Fibroblast of skin of right biceps (primary cell): ENCODE data around the gene PITRM1.
"Not testable (repeated sequence)": the region's sequence is repeated elsewhere in the genome, so short reads cannot be mapped to it uniquely, and the experiment has no call there.

Source experiments
- DNase-seq: peaks from one replicate; pipeline ENCODE4 v3.0.0-alpha.2; 2013

PITRM1 gene

GRCh38 chr10:3196958-3197347 is 24.4 kb upstream of the PITRM1 start:
- no peak for DNase-seq

GRCh38 chr10:3196482-3196881 is 23.9 kb upstream of the PITRM1 start:
- DNase-seq, result no peak

GRCh38 chr10:3195726-3196125 is 23.1 kb upstream of the PITRM1 start:
- no peak for DNase-seq

- DNase-seq, result no peak
Observed at GRCh38 chr10:3195286-3195685, 22.7 kb upstream of the PITRM1 start.

DNA sequence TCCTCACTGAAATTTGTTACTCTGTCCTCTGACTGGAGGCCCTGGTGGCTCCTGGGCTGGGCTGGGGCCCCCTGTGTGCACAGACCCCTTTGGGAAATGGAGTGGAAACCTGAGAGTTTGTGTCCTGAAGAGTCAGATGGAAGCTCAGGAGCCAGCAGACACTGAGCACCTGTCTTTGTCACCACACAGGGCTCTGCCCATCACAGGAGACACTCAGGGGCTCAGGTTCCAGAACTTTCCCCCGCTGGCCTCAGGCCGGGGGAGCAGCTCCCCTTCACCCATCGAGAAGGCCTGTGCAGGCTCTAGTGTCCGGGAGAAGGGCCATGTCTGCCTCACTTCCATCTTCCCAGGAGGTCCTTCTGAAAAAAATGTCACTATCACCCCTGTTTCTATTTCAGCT is 22.3 kb upstream of the PITRM1 start:
- DNase-seq, result no peak

- no peak for DNase-seq
Observed at GRCh38 chr10:3193751-3194150, 21.2 kb upstream of the PITRM1 start.

DNA sequence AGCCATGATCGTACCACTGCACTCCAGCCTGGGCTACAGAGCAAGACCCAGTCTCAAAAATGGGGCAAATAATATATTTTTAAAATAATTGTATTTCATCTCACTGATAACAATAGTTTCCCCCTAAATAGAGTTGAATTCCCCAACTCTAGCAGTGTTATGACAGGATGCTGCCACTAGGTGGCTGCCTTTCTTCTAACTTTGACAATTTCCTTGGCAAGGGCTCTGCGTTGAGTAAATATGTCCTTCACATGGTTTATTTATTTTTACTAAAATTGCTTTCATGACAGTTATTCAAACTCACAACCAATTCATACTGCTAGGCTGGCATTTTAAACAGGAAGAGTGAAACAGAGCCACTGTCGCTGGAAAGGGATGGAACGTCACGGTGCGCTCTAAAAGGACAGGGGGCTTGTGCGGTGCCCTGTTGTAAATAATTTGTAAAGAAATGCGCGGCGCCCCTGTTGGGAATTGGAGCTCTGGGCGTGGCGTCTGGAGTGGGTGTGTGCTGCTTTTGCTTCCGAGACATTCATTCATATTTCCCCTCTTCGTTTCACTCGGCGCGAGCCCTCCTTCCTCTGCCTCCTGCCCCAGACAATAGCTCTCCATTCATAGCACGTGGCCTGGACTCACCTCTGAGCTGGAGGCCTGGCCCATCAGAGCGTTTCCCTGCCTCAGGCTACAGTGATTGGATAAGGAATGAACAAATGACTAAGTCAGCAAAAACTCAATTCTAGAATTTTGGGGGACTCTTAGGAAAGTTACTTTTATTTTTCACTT is 20.5 kb upstream of the PITRM1 start:
- DNase-seq, result peak; percentile 75

GRCh38 chr10:3190817-3191216 is 18.2 kb upstream of the PITRM1 start:
- DNase-seq, result no peak

DNA sequence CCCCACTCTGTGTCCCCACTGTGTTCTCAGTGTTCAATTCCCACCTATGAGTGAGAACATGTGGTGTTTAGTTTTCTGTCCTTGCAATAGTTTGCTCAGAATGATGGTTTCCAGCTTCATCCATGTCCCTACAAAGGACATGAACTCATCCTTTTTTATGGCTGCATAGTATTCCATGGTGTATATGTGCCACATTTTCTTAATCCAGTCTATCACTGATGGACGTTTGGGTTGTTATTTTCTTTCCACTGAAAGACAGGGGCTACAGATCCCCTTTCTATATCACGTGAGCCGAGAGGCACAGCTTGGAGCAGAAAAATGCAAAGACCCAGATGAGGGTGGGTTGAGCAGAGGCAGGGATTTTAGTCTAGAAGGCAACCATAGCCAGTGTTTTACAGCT is 14.6 kb upstream of the PITRM1 start:
- not testable (repeated sequence) for DNase-seq

DNA sequence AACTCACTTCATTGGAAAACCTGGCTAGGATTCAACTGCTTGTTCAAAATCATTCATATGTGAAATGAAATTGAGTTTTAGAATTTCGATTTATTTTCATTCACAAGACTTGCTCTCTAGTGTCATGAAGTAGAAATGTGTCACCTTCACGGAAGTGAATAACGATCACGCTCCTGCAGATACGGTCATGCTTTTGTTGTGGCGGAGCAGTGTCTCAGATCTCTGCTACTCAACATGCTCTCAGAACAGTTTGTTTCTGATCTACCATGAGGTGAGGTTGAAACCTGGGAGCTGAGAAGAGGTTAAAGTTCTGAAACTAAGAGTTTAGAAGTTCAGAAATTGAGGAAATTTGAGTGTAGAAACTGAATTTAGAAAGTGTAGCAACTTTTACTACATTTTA is 13.8 kb upstream of the PITRM1 start:
- DNase-seq, result no peak

DNA sequence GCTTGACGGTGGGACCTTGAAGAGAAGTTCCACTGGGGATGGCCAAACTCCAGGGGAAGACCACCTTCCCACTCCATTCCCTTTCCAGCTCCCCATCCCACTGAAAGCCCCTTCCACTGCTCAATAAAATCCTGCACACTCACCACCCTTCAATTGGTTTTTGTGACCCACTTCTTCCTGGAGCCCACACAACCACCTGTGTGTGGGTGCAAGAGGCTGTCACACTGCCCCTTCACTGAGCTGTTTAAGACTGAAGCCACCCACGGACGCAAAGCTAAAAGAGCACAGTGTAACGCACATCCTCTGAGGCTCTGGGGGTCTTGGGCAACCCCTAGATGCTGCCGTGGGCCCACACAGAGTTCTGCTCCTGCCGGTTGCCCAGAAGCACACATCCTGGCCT is 12.8 kb upstream of the PITRM1 start:
- DNase-seq, result no peak

- DNase-seq, result no peak
Observed at GRCh38 chr10:3180355-3181025, 7.9 kb upstream of the PITRM1 start.

- no peak for DNase-seq
Observed at GRCh38 chr10:3179174-3179573, 6.6 kb upstream of the PITRM1 start.

DNA sequence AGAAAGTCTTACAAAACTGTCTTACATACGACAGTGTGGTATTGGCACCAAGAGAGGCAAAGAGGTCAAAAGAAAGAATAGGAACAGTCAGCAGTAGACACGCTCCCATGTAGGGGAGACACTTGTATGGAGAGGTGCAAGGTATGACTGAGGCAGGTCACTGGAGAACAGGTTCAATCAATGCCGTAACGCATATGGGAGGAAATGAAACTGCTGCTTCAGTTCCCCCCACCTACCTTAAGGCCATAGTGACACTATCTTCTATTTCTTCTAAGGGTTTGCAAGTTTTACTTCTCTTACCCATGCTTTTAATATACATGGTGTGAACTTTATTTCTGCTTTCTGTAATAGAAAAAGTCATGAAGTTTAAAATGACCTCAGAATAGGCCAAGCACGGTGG is 5.5 kb upstream of the PITRM1 start:
- no peak for DNase-seq

- DNase-seq, result no peak
Observed at GRCh38 chr10:3173171-3173878, 743 bp upstream of the PITRM1 start.

GRCh38 chr10:3172081-3172445 is 519 bp downstream of the PITRM1 start:
- DNase-seq, result peak; percentile 83

DNA sequence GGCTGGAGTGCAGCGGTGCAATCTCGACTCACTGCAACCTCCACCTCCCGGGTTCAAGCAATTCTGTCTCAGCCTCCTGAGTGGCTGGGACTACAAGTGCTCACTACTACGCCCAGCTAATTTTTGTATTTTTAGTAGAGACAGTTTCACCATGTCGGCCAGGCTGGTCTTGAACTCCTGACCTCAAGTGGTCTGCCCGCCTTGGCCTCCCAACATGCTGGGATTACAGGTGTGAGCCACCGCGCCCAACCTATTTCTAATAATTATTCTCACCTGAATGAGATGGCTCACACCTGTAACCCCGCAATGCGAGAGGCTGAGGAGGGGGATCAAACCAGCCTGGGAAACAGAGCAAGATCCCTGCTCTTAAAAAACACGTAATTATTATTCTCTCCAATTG is 1.1 kb downstream of the PITRM1 start:
- not testable (repeated sequence) for DNase-seq

DNA sequence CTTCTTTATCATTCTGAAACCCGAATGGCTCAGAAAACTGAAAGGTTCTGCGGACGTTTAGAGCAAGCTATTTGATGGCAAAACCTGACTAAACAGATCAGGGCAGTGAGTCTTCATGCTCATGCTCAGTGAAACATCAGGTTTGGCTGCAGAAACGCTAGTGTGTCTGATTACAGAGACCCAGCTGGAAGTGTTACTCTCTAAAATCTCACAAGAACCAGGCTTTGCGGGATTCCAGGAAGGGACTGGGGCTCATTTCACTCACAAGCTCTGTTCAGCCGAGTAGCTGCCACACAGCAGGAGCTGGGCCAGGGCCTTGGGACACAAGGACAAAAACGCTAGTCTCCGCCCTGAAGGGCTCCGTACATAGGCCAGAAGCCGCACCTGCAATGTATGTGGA is 2.9 kb downstream of the PITRM1 start:
- DNase-seq, result no peak

GRCh38 chr10:3169271-3169670 is 3.3 kb downstream of the PITRM1 start:
- no peak for DNase-seq

DNA sequence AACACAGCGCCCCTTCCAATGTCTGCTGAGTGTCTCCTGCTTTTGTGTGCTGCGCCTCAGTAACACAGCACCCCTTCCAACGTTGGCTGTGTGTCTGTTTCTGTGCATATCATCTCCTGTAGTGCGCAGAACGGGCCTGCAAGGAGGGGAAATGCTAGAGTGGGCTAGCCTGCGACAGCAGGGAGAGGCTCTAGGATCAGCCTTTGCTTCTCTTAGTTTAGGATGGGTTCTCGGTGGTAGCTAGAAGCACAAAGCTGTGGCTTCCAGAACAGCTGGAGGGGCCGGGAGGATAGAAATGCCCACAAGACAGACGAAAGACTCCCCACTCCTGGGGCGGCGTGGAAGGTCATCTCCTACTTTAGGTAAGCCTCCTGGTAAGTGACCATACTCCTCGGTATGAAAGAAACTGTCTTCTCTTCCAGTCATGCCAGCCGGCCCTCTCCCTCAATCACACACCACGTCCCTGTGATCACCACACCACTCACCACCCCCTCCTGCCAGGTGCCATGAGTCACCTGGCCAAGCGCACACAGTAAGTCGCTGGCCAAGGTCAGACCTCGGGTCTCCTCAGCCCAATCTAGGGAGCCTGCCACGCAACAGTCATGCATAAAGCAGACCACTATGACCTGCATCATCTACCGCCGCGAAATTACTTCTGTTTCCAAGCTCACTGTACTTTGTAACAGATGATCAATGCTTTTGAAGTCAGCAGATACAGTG is 4.8 kb downstream of the PITRM1 start:
- DNase-seq, result no peak

DNA sequence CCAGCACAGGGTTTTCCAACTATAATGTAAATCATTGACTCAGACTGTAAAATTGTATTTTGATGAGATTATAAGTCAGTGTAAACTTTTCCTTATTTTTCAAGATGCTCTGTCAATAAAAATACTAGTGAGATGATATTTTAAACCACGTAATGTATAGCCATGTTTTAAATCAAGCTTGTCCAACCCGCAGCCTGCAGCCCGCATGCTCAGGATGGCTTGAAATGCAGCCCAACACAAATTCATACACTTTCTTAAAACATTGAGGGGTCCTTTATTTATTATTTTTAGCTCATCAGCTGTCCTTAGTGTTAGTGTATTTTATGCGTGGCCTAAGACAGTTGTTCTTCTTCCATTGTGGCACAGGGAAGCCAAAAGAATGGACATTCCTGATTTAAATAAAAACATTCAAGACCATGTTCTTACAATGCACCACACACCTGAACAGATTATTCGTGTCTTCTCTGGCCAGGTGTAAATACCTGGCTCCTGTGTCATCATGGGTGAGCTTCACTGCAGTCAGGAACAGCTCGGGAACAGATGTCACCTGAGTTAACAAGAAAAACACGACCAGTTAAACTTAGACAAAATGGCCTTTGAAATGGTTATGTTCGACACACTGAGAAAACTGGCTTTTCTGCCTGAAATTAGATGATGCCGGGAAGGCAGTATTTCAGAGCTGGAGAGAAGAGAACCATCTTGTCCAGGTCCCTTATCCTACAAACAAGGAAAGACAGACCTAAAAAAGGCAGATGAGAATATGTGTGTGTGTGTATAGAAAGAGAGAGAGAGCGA is 5.9 kb downstream of the PITRM1 start:
- no peak for DNase-seq

GRCh38 chr10:3165196-3165595 is 7.4 kb downstream of the PITRM1 start:
- no peak for DNase-seq

DNA sequence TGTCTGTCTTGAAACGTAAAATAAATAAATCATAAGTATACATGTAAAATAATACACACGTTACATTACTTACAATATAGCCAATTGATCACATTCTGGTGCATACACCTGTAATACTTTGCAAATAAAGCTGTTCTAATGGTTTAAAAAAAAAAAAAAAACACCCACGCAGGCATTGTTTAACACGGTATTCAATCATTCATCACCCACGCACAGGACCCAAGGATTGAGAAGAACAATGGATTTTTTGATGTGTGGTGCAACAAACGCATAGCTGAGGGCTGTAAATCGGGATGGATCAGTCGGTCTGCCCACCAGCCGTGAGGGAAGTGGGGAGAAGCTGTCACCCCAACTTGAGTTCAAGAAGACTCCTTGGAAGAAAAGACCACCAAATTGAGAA is 8.7 kb downstream of the PITRM1 start:
- no peak for DNase-seq
